SK-N-SH treated with all-trans-retinoic acid at 6 μM for 48 hours (cell line): ENCODE measurements around the gene SEPTIN8.

ENCODE experiments used
- ATAC-seq: fragments of 200-7000 bp; cut with Tn5 transposase; 3 replicates; pipeline ENCODE4 v1.9.1; 2020; ENCODE audit warnings: mild to moderate bottlenecking, moderate library complexity
- ARNTL ChIP-seq: fragments of 450-650 bp; formaldehyde crosslinking; IDR thresholded peaks from 2 replicates; pipeline ENCODE4 v1.5.0; 2020; ENCODE audit warnings: low read depth, mild to moderate bottlenecking, moderate library complexity, borderline replicate concordance
- BACH2 ChIP-seq: fragments of 250-450 bp; sonication (Bioruptor Pico); IDR thresholded peaks from 2 replicates; pipeline ENCODE4 v1.9.0; 2021; ENCODE audit warnings: mild to moderate bottlenecking, borderline replicate concordance
- CSDC2 ChIP-seq: fragments of 250-450 bp; sonication (Bioruptor Pico); IDR thresholded peaks from 2 replicates; pipeline ENCODE4 v1.5.0; 2020; ENCODE audit warnings: mild to moderate bottlenecking, moderate library complexity
- ESRRG ChIP-seq: fragments of 250-450 bp; sonication (Bioruptor Pico); IDR thresholded peaks from 2 replicates; pipeline ENCODE4 v1.6.1; 2021; ENCODE audit warnings: mild to moderate bottlenecking
- GLIS3 ChIP-seq: fragments of 250-450 bp; sonication (Bioruptor Pico); IDR thresholded peaks from 2 replicates; pipeline ENCODE4 v1.5.0; 2020; ENCODE audit warnings: mild to moderate bottlenecking, moderate library complexity
- ISL1 ChIP-seq: fragments of 250-450 bp; sonication (Bioruptor Pico); IDR thresholded peaks from 2 replicates; pipeline ENCODE4 v2.1.2; 2022; ENCODE audit warnings: mild to moderate bottlenecking, moderate library complexity
- OSR1 ChIP-seq: fragments of 250-450 bp; sonication (Bioruptor Pico); IDR thresholded peaks from 2 replicates; pipeline ENCODE4 v1.8.0; 2022; ENCODE audit warnings: moderate library complexity, mild to moderate bottlenecking, inconsistent platforms
- PPARA ChIP-seq: fragments of 250-450 bp; sonication (Bioruptor Pico); IDR thresholded peaks from 2 replicates; pipeline ENCODE4 v1.5.0; 2020; ENCODE audit warnings: mild to moderate bottlenecking, borderline replicate concordance
- RARB ChIP-seq: fragments of 250-450 bp; sonication (Bioruptor Pico); IDR thresholded peaks from 2 replicates; pipeline ENCODE4 v1.8.0; 2021; ENCODE audit warnings: mild to moderate bottlenecking, moderate library complexity
- SNAI2 ChIP-seq: fragments of 250-450 bp; sonication (Bioruptor Pico); IDR thresholded peaks from 2 replicates; pipeline ENCODE4 v1.5.0; 2020; ENCODE audit warnings: mild to moderate bottlenecking, moderate library complexity
- TCF4 ChIP-seq: fragments of 250-450 bp; sonication (Bioruptor Pico); IDR thresholded peaks from 2 replicates; pipeline ENCODE4 v1.8.0; 2021; ENCODE audit warnings: mild to moderate bottlenecking, moderate library complexity, borderline replicate concordance
- TOX ChIP-seq: fragments of 250-450 bp; sonication (Bioruptor Pico); IDR thresholded peaks from 2 replicates; pipeline ENCODE4 v1.8.0; 2021; ENCODE audit warnings: mild to moderate bottlenecking, moderate library complexity, borderline replicate concordance
- TSHZ2 ChIP-seq: fragments of 250-450 bp; sonication (Bioruptor Pico); IDR thresholded peaks from 2 replicates; pipeline ENCODE4 v1.5.0; 2020; ENCODE audit warnings: mild to moderate bottlenecking, moderate library complexity
- ZC3H10 ChIP-seq: fragments of 250-450 bp; sonication (Bioruptor Pico); IDR thresholded peaks from 2 replicates; pipeline ENCODE4 v1.5.1; 2021; ENCODE audit warnings: mild to moderate bottlenecking, moderate library complexity
- ZFP30 ChIP-seq: fragments of 450-650 bp; formaldehyde crosslinking; IDR thresholded peaks from 2 replicates; pipeline ENCODE4 v1.5.0; 2022; ENCODE audit warnings: mild to moderate bottlenecking, moderate library complexity
- ZNF565 ChIP-seq: fragments of 450-650 bp; formaldehyde crosslinking; conservative IDR thresholded peaks from 2 replicates; pipeline ENCODE4 v1.5.0; 2020; ENCODE audit warnings: low read depth, mild to moderate bottlenecking, moderate library complexity
- ZNF70 ChIP-seq: fragments of 450-650 bp; formaldehyde crosslinking; IDR thresholded peaks from 2 replicates; pipeline ENCODE4 v1.5.0; 2020; ENCODE audit warnings: mild to moderate bottlenecking, moderate library complexity
- ZNF8 ChIP-seq: fragments of 450-650 bp; formaldehyde crosslinking; IDR thresholded peaks from 2 replicates; pipeline ENCODE4 v1.5.0; 2020; ENCODE audit warnings: mild to moderate bottlenecking, moderate library complexity
- TF ChIP-seq, protein P1 (sequence below): fragments of 250-450 bp; sonication (Bioruptor Pico); IDR thresholded peaks from 2 replicates; pipeline ENCODE4 v1.8.0; 2021; ENCODE audit warnings: low read depth, mild to moderate bottlenecking, moderate library complexity, borderline replicate concordance
- TF ChIP-seq, protein P2 (sequence below): fragments of 250-450 bp; sonication (Bioruptor Pico); IDR thresholded peaks from 2 replicates; pipeline ENCODE4 v1.5.1; 2021; ENCODE audit warnings: mild to moderate bottlenecking, moderate library complexity
- TF ChIP-seq, protein P3 (sequence below): fragments of 250-450 bp; sonication (Bioruptor Pico); IDR thresholded peaks from 2 replicates; pipeline ENCODE4 v1.5.1; 2020; ENCODE audit warnings: low read depth, mild to moderate bottlenecking, moderate library complexity
- TF ChIP-seq, protein P4 (sequence below): fragments of 250-450 bp; sonication (Bioruptor Pico); IDR thresholded peaks from 2 replicates; pipeline ENCODE4 v1.8.0; 2020; ENCODE audit warnings: mild to moderate bottlenecking, moderate library complexity, borderline replicate concordance

Gene SEPTIN8

GRCh38 chr5:132814503-132815294 lies 37.7 kb upstream of the SEPTIN8 start:
- TF ChIP-seq, protein P1, sequence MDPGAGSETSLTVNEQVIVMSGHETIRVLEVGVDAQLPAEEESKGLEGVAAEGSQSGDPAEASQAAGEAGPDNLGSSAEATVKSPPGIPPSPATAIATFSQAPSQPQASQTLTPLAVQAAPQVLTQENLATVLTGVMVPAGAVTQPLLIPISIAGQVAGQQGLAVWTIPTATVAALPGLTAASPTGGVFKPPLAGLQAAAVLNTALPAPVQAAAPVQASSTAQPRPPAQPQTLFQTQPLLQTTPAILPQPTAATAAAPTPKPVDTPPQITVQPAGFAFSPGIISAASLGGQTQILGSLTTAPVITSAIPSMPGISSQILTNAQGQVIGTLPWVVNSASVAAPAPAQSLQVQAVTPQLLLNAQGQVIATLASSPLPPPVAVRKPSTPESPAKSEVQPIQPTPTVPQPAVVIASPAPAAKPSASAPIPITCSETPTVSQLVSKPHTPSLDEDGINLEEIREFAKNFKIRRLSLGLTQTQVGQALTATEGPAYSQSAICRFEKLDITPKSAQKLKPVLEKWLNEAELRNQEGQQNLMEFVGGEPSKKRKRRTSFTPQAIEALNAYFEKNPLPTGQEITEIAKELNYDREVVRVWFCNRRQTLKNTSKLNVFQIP: no peak
- TF ChIP-seq ZNF70 (CRISPR knock-in tag): no peak
- no peak for TF ChIP-seq ESRRG
- no peak for TF ChIP-seq TSHZ2 (CRISPR knock-in tag)
- no peak for TF ChIP-seq RARB (CRISPR knock-in tag)
- TF ChIP-seq, protein P2, sequence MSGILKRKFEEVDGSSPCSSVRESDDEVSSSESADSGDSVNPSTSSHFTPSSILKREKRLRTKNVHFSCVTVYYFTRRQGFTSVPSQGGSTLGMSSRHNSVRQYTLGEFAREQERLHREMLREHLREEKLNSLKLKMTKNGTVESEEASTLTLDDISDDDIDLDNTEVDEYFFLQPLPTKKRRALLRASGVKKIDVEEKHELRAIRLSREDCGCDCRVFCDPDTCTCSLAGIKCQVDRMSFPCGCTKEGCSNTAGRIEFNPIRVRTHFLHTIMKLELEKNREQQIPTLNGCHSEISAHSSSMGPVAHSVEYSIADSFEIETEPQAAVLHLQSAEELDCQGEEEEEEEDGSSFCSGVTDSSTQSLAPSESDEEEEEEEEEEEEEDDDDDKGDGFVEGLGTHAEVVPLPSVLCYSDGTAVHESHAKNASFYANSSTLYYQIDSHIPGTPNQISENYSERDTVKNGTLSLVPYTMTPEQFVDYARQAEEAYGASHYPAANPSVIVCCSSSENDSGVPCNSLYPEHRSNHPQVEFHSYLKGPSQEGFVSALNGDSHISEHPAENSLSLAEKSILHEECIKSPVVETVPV (CRISPR knock-in tag): no peak
- ATAC-seq: no peak

DNA sequence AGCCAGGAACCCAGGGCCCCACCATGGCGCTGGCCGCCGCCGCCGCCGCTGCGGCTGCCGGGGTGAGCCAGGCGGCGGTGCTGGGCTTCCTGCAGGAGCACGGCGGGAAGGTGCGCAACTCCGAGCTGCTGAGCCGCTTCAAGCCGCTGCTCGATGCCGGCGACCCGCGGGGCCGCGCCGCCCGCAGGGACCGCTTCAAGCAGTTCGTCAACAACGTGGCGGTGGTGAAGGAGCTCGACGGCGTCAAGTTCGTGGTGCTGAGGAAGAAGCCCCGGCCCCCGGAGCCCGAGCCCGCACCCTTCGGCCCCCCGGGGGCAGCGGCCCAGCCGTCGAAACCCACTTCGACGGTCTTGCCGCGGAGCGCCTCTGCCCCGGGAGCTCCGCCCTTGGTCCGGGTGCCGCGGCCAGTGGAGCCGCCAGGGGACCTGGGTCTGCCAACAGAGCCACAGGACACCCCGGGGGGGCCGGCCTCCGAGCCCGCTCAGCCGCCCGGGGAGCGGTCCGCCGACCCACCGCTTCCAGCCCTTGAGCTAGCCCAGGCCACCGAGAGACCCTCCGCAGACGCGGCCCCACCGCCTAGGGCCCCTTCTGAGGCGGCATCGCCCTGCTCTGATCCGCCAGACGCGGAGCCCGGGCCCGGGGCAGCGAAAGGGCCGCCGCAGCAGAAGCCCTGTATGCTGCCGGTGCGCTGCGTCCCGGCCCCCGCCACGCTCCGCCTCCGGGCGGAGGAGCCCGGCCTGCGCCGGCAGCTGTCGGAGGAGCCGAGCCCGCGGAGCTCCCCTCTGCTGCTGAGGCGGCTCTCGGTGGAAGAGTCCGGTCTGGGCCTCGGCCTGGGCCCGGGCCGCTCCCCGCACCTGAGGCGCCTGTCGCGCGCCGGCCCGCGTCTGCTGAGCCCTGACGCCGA lies 36.8 kb upstream of the SEPTIN8 start:
- peak; percentile 73 for ATAC-seq
- TF ChIP-seq, protein P2 (CRISPR knock-in tag): no peak
- TF ChIP-seq ZC3H10 (CRISPR knock-in tag): no peak
- TF ChIP-seq, protein P3, sequence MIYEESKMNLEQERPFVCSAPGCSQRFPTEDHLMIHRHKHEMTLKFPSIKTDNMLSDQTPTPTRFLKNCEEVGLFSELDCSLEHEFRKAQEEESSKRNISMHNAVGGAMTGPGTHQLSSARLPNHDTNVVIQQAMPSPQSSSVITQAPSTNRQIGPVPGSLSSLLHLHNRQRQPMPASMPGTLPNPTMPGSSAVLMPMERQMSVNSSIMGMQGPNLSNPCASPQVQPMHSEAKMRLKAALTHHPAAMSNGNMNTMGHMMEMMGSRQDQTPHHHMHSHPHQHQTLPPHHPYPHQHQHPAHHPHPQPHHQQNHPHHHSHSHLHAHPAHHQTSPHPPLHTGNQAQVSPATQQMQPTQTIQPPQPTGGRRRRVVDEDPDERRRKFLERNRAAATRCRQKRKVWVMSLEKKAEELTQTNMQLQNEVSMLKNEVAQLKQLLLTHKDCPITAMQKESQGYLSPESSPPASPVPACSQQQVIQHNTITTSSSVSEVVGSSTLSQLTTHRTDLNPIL (CRISPR knock-in tag): no peak
- no peak for TF ChIP-seq ISL1 (CRISPR knock-in tag)
- TF ChIP-seq BACH2: no peak
- no peak for TF ChIP-seq OSR1 (CRISPR knock-in tag)
- no peak for TF ChIP-seq TOX
- TF ChIP-seq ZNF565 (CRISPR knock-in tag): no peak
- TF ChIP-seq PPARA (CRISPR knock-in tag): no peak
- no peak for TF ChIP-seq RARB (CRISPR knock-in tag)
- no peak for TF ChIP-seq ZFP30 (CRISPR knock-in tag)
- TF ChIP-seq, protein P4, sequence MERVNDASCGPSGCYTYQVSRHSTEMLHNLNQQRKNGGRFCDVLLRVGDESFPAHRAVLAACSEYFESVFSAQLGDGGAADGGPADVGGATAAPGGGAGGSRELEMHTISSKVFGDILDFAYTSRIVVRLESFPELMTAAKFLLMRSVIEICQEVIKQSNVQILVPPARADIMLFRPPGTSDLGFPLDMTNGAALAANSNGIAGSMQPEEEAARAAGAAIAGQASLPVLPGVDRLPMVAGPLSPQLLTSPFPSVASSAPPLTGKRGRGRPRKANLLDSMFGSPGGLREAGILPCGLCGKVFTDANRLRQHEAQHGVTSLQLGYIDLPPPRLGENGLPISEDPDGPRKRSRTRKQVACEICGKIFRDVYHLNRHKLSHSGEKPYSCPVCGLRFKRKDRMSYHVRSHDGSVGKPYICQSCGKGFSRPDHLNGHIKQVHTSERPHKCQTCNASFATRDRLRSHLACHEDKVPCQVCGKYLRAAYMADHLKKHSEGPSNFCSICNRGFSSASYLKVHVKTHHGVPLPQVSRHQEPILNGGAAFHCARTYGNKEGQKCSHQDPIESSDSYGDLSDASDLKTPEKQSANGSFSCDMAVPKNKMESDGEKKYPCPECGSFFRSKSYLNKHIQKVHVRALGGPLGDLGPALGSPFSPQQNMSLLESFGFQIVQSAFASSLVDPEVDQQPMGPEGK (CRISPR knock-in tag): no peak
- TF ChIP-seq CSDC2 (CRISPR knock-in tag): no peak
- TF ChIP-seq GLIS3 (CRISPR knock-in tag): no peak
- TF ChIP-seq ZNF70 (CRISPR knock-in tag): no peak
- TF ChIP-seq, protein P1: no peak
- TF ChIP-seq ZNF8 (CRISPR knock-in tag): no peak
- no peak for TF ChIP-seq SNAI2
- TF ChIP-seq ARNTL (CRISPR knock-in tag): no peak
- TF ChIP-seq TCF4: no peak
